GM12874 (cell line): ENCODE data around the gene TRABD2A.

Experiments
- CTCF ChIP-seq: IDR thresholded peaks from 2 replicates; pipeline ENCODE4 v1.5.1; 2011; ENCODE audit warnings: low read depth, mild to moderate bottlenecking, control low read depth, low read length, moderate library complexity; ENCODE audit not compliant: insufficient read depth

TRABD2A gene

GRCh38 chr2:84888401-84889276, 7.8 kb upstream of the TRABD2A start:
- no peak for TF ChIP-seq CTCF

- TF ChIP-seq CTCF: no peak
These were observed 5.9 kb upstream of the TRABD2A start for GRCh38 chr2:84886791-84887190.

DNA sequence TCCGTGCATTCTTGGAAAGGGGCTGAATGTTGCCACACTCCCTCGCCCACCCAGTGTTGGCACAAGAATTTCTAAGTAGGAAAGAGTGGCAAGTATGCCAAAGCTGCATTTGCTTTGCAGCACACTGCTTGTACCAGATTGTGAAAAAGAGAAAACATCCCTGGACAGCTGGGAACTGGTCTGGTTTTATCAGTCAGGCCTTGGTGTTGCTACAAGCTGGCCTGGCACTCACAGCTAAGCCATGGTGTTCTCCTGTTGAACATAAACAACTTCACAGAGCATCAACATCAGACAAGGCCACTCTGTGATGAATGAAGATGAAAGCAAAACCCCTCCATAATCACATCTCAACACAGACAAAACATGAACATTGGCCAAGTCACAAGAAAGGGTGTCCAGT, 4.2 kb upstream of the TRABD2A start:
- TF ChIP-seq CTCF: no peak

- no peak for TF ChIP-seq CTCF
These were observed 3.6 kb upstream of the TRABD2A start for GRCh38 chr2:84884449-84884848.

GRCh38 chr2:84882775-84883550, 2.1 kb upstream of the TRABD2A start:
- TF ChIP-seq CTCF: no peak

DNA sequence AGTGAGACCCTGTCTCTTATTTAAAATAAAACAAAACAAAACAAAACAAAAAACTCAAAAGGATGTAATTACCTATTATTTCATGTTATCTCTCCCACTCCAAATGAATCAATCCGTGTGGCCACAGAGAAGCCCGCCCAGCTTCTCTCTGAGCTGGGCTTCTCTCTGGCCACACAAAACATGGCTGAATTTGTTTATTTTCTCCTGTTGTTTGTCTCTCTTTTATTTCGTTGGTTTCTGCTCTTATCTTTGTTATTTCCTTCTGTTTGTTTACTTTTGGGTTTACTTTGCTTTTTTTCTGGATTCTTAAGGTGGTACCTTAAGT, 1.5 kb upstream of the TRABD2A start:
- no peak for TF ChIP-seq CTCF

DNA sequence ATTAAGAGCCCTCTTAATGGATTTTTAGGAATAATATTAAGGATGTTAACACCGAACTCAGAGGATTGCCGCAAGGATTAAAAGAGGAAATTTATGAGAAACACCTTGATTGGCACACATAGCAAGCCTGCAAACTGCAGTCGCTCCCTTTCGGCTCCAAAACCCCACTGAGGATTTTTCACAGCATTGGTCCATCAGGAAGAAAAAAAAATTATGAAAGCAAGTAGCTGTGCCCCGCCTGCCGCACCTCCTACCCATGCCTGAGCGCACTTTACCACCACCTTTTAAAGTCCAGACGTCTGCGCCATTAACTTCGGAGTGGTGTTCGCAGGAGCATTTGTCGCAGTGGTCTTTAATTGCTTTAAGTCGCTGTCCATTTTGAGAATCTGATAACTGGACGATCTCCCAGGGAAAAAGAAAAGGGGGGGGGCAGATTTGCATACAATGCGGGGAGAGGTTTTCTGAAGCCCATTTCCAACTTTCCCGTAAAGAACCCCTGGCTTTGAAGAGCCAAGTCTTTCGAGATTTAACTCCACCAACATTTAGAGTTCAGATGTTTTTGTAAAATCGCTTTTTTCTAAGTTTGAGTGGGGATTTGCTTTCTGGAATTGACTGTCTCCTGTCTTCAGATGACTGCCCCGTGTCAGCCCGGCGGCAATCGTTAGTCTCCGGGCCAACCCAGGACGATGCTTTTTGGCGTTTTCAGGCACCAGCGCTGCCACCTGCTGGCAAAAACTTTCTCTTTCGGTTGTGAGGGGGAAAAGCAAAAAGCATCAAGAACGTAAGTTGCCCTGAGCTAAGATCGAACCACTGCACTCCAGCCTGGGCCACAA, 913 bp upstream of the TRABD2A start:
- TF ChIP-seq CTCF: peak; percentile 63
